Astrocyte (in vitro differentiated cells and primary cell): ENCODE measurements around the gene SLC25A30.
"Not testable (repeated sequence)": the region's sequence is repeated elsewhere in the genome, so short reads cannot be mapped to it uniquely, and the experiment has no call there.

Experiments used
- EZH2 ChIP-seq: IDR thresholded peaks from 2 replicates; pipeline ENCODE4 v1.6.1; 2012; ENCODE audit warnings: mild to moderate bottlenecking, low read length, inconsistent platforms; ENCODE audit not compliant: insufficient read depth
- TF ChIP-seq, protein P1 (sequence below): IDR thresholded peaks from 2 replicates; pipeline ENCODE4 v1.5.1; 2011; ENCODE audit warnings: low read depth, mild to moderate bottlenecking, inconsistent platforms, low read length, moderate library complexity; ENCODE audit not compliant: insufficient read depth

DNA sequence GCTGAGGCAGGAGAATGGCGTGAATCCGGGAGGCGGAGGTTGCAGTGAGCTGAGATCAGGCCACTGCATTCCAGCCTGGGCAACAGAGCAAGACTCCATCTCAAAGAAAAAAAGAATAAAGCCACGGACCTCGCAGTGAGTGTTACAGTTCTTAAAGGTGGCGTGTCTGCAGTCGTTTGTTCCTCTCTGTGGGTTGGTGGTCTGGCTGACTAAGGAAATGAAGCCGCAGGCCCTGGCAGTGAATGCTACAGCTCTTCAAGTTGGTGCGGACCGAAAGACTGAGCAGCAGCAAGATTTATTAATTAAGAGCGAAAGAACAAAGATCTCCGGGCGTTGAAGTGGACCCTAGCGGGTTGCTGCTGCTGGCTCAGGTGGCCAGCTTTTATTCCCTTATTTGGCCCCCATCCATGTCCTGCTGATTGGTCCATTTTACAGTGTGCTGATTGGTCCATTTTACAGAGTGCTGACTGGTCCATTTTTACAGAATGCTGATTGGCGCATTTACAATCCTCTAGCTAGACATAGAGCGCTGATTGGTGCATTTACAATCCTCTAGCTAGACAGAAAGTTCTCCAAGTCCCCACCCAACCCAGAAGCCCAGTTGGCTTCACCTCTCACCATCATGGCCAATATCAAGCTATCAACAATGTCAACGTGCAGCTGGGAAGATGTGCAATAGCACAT, 31.1 kb downstream of the SLC25A30 start:
- TF ChIP-seq, protein P1, sequence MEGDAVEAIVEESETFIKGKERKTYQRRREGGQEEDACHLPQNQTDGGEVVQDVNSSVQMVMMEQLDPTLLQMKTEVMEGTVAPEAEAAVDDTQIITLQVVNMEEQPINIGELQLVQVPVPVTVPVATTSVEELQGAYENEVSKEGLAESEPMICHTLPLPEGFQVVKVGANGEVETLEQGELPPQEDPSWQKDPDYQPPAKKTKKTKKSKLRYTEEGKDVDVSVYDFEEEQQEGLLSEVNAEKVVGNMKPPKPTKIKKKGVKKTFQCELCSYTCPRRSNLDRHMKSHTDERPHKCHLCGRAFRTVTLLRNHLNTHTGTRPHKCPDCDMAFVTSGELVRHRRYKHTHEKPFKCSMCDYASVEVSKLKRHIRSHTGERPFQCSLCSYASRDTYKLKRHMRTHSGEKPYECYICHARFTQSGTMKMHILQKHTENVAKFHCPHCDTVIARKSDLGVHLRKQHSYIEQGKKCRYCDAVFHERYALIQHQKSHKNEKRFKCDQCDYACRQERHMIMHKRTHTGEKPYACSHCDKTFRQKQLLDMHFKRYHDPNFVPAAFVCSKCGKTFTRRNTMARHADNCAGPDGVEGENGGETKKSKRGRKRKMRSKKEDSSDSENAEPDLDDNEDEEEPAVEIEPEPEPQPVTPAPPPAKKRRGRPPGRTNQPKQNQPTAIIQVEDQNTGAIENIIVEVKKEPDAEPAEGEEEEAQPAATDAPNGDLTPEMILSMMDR, result not testable (repeated sequence)
- TF ChIP-seq EZH2, result not testable (repeated sequence)
